ENCODE measurements around the gene ARHGEF9.

GRCh38 chrX:63735882-63736281 is 49.1 kb downstream of the ARHGEF9 start:
- TF ChIP-seq PATZ1 (CRISPR knock-in tag; IDR thresholded peaks at IDR 0.05; ENCODE audit: borderline replicate concordance) (no peak), POU6F1 (CRISPR knock-in tag; IDR thresholded peaks at IDR 0.05; ENCODE audit: borderline replicate concordance, low read depth) (no peak), ZFP3 (CRISPR knock-in tag; IDR thresholded peaks at IDR 0.05) (no peak), RARB (CRISPR knock-in tag; IDR thresholded peaks at IDR 0.05) (no peak), ZNF70 (CRISPR knock-in tag; IDR thresholded peaks at IDR 0.05) (no peak), CREB5 (CRISPR knock-in tag; IDR thresholded peaks at IDR 0.05; ENCODE audit: low read depth) (no peak), GLIS3 (CRISPR knock-in tag; IDR thresholded peaks at IDR 0.05) (no peak), ZNF8 (CRISPR knock-in tag; IDR thresholded peaks at IDR 0.05) (no peak), CSRNP3 (CRISPR knock-in tag; IDR thresholded peaks at IDR 0.05) (no peak), TCF4 (CRISPR knock-in tag; IDR thresholded peaks at IDR 0.05; ENCODE audit: borderline replicate concordance) (no peak), ZFP30 (CRISPR knock-in tag; IDR thresholded peaks at IDR 0.05) (no peak), TSHZ2 (CRISPR knock-in tag; IDR thresholded peaks at IDR 0.05) (no peak)

Measured in SK-N-SH treated with all-trans-retinoic acid at 6 μM for 48 hours (cell line).